IMR-90 (cell line): ENCODE data around the gene MARVELD3.

Source experiments
- CTCF ChIP-seq: conservative IDR thresholded peaks from 2 replicates; pipeline ENCODE4 v1.5.1; 2012; ENCODE audit warnings: mild to moderate bottlenecking, low read depth, low read length, improper control_type of control experiment
- FOS ChIP-seq: fragments of 150-350 bp; IDR thresholded peaks from 2 replicates; pipeline ENCODE4 v1.6.1; 2016; ENCODE audit warnings: low read depth, low read length
- MXI1 ChIP-seq: IDR thresholded peaks from 2 replicates; pipeline ENCODE4 v1.6.1; 2012; ENCODE audit warnings: low read depth, mild to moderate bottlenecking, low read length, moderate library complexity, borderline replicate concordance
- POLR2A ChIP-seq: IDR thresholded peaks from 2 replicates; pipeline ENCODE4 v1.6.1; 2012; ENCODE audit warnings: mild to moderate bottlenecking, low read depth, low read length
- RAD21 ChIP-seq: IDR thresholded peaks from 2 replicates; pipeline ENCODE4 v1.6.1; 2012; ENCODE audit warnings: low read length, improper control_type of control experiment
- RFX5 ChIP-seq: IDR thresholded peaks from 2 replicates; pipeline ENCODE4 v1.8.0; 2012; ENCODE audit warnings: low read depth, mild to moderate bottlenecking, low read length, moderate library complexity
- USF2 ChIP-seq: fragments of 150-350 bp; IDR thresholded peaks from 2 replicates; pipeline ENCODE4 v1.6.1; 2017; ENCODE audit warnings: mild to moderate bottlenecking, antibody characterized with exemption, low read length, low read depth

DNA sequence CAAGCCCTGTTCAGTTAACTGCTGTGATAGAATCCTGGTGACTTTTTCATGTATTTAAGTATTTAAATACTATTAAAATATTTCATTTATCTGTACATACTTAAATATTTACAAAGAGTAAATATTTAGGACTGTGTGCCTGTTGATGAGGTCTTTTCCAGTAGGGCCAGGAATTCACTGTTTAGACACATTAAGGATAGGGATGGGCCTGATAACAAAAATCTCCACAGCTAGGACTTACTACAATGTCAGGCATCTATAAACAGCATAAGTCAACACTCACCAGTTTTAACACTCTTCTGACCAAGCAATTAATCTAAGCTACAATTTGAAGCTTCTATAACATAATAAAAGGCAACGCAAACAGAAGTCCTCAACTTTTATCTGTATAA, 47.6 kb downstream of the MARVELD3 start:
- no peak for TF ChIP-seq CTCF
- TF ChIP-seq POLR2A: no peak
- TF ChIP-seq RAD21: no peak
- TF ChIP-seq USF2: no peak
- TF ChIP-seq FOS: no peak
- TF ChIP-seq RFX5: no peak
- no peak for TF ChIP-seq MXI1
